Mesenchymal stem cell (in vitro differentiated cells and primary cell): Measurements from ENCODE around the gene GLRB.

Experiments
- DNase-seq: peaks from one replicate; pipeline ENCODE4 v3.0.0-alpha.2; 2013
- H2AFZ ChIP-seq: one replicate; pipeline ENCODE4 v1.6.1; 2013; ENCODE audit warnings: low read depth, mild to moderate bottlenecking, control low read depth, inconsistent platforms, low read length, moderate library complexity
- H2AK5ac ChIP-seq: 2 replicates; pipeline ENCODE4 v1.6.1; 2013; ENCODE audit warnings: low read length, moderate library complexity, mild to moderate bottlenecking, inconsistent platforms; ENCODE audit not compliant: severe bottlenecking
- H2BK120ac ChIP-seq: one replicate; pipeline ENCODE4 v1.6.1; 2013; ENCODE audit warnings: low read depth, mild to moderate bottlenecking, inconsistent platforms, low read length, moderate library complexity
- H2BK12ac ChIP-seq, 2 experiments: one replicate each; pipeline ENCODE4 v1.6.1; 2013; ENCODE audit warnings: inconsistent platforms in 2 of 2, low read length in 2 of 2, mild to moderate bottlenecking in 2 of 2, moderate library complexity in 2 of 2, control low read depth in 1 of 2
- H2BK15ac ChIP-seq: one replicate; pipeline ENCODE4 v1.6.1; 2013; ENCODE audit warnings: mild to moderate bottlenecking, low read depth, inconsistent platforms; ENCODE audit not compliant: poor library complexity, severe bottlenecking
- H2BK5ac ChIP-seq: 2 replicates; pipeline ENCODE4 v1.6.1; 2013; ENCODE audit warnings: low read depth, mild to moderate bottlenecking, low read length, control low read depth, inconsistent platforms; ENCODE audit not compliant: poor library complexity, severe bottlenecking
- H3K14ac ChIP-seq, 2 experiments: one replicate each; pipeline ENCODE4 v1.6.1; 2013; ENCODE audit warnings: inconsistent platforms in 2 of 2, low read length in 2 of 2, control low read depth in 1 of 2, mild to moderate bottlenecking in 1 of 2, moderate library complexity in 1 of 2
- H3K18ac ChIP-seq, 2 experiments: one replicate each; pipeline ENCODE4 v1.6.1; 2013; ENCODE audit warnings: inconsistent platforms in 2 of 2, low read length in 2 of 2, control low read depth in 1 of 2, low read depth in 1 of 2, mild to moderate bottlenecking in 1 of 2
- H3K23ac ChIP-seq, 2 experiments: one replicate each; pipeline ENCODE4 v1.6.1; 2013; ENCODE audit warnings: inconsistent platforms in 2 of 2, low read length in 2 of 2, mild to moderate bottlenecking in 2 of 2, moderate library complexity in 2 of 2, control low read depth in 1 of 2
- H3K27ac ChIP-seq: 2 replicates; pipeline ENCODE4 v1.5.1; 2013; ENCODE audit warnings: mild to moderate bottlenecking, moderate library complexity, low read length, control low read depth, inconsistent platforms; ENCODE audit not compliant: poor library complexity, severe bottlenecking
- H3K27me3 ChIP-seq, 2 experiments: 2 replicates each; pipeline versions ENCODE4 v1.6.1 to v1.7.0; 2013; ENCODE audit warnings: low read length in 2 of 2, mild to moderate bottlenecking in 2 of 2, moderate library complexity in 2 of 2, control low read depth in 1 of 2, inconsistent platforms in 1 of 2; ENCODE audit not compliant: control insufficient read depth in 1 of 2, insufficient read depth in 1 of 2
- H3K36me3 ChIP-seq, 2 experiments: 2 replicates each; pipeline versions ENCODE4 v1.6.1 to v1.7.0; 2013; ENCODE audit warnings: low read length in 2 of 2, control low read depth in 1 of 2, inconsistent platforms in 1 of 2, low read depth in 1 of 2, mild to moderate bottlenecking in 1 of 2; ENCODE audit not compliant: insufficient read depth in 2 of 2, control insufficient read depth in 1 of 2
- H3K4ac ChIP-seq, 2 experiments: one replicate each; pipeline ENCODE4 v1.6.1; 2013; ENCODE audit warnings: inconsistent platforms in 2 of 2, low read length in 2 of 2, mild to moderate bottlenecking in 2 of 2, moderate library complexity in 2 of 2, control low read depth in 1 of 2, low read depth in 1 of 2
- H3K4me1 ChIP-seq: 2 replicates; pipeline ENCODE4 v1.6.1; 2013; ENCODE audit warnings: low read depth, low read length, control low read depth; ENCODE audit not compliant: control insufficient read depth, insufficient read depth
- H3K4me2 ChIP-seq: 2 replicates; pipeline ENCODE4 v1.6.1; 2013; ENCODE audit warnings: low read length, mild to moderate bottlenecking, inconsistent platforms; ENCODE audit not compliant: poor library complexity, severe bottlenecking
- H3K4me3 ChIP-seq, 2 experiments: 2 replicates each; pipeline versions ENCODE4 v1.5.1 to v1.7.0; 2013; ENCODE audit warnings: low read length in 2 of 2, mild to moderate bottlenecking in 2 of 2, control low read depth in 1 of 2, low read depth in 1 of 2; ENCODE audit not compliant: insufficient read depth in 1 of 2
- H3K79me1 ChIP-seq: replicated peaks from 2 replicates; pipeline ENCODE4 v1.6.1; 2013; ENCODE audit warnings: mild to moderate bottlenecking, control low read depth, low read length, inconsistent platforms; ENCODE audit not compliant: poor library complexity, severe bottlenecking
- H3K9ac ChIP-seq: 2 replicates; pipeline ENCODE4 v1.7.0; 2013; ENCODE audit warnings: mild to moderate bottlenecking, low read length, moderate library complexity
- H3K9me3 ChIP-seq: 2 replicates; pipeline ENCODE4 v1.7.0; 2013; ENCODE audit warnings: mild to moderate bottlenecking, low read length; ENCODE audit not compliant: control insufficient read depth
- H4K8ac ChIP-seq: one replicate; pipeline ENCODE4 v1.6.1; 2013; ENCODE audit warnings: inconsistent platforms, mild to moderate bottlenecking, low read length, moderate library complexity
- H4K91ac ChIP-seq: one replicate; pipeline ENCODE4 v1.6.1; 2013; ENCODE audit warnings: mild to moderate bottlenecking, low read length, inconsistent platforms
- WGBS: methylation state at CpG from one replicate; pipeline ENCODE4 v1.1.7; 2013; ENCODE audit warnings: mixed read lengths; 5-methylcytosine and 5-hydroxymethylcytosine counted together

GLRB gene

GRCh38 chr4:157045507-157046127 is 30.3 kb upstream of the GLRB start:
- H4K8ac ChIP-seq: no peak overlapping the region
- DNase-seq: peak; percentile 81
- no CpG with 5 or more reads among the region's 2 CpGs for WGBS
- H3K36me3 ChIP-seq: no peaks in the 10 kb centered on the region
- H2BK120ac ChIP-seq: no peak overlapping the region
- H3K27me3 ChIP-seq: no peaks in the 10 kb centered on the region
- H2BK15ac ChIP-seq: no peak overlapping the region
- H3K27ac ChIP-seq: no peak overlapping the region
- no peak overlapping the region for H3K14ac ChIP-seq
- no peak overlapping the region for H3K4ac ChIP-seq
- H3K23ac ChIP-seq: no peak overlapping the region
- H2BK12ac ChIP-seq: no peak overlapping the region
- H3K4me1 ChIP-seq: no peaks in the 10 kb centered on the region
- H3K18ac ChIP-seq: no peak overlapping the region
- no peak overlapping the region for H2BK5ac ChIP-seq
- H3K4me2 ChIP-seq: no peak overlapping the region
- H2AK5ac ChIP-seq: no peak overlapping the region
- no peak overlapping the region for H2AFZ ChIP-seq
- H3K9ac ChIP-seq: peak overlapping the region; percentile 4
- H3K4me3 ChIP-seq: no peak overlapping the region
- no peaks in the 10 kb centered on the region for H3K9me3 ChIP-seq
- no peak overlapping the region for H4K91ac ChIP-seq
- no peaks in the 10 kb centered on the region for H3K79me1 ChIP-seq

- Histone ChIP-seq H3K4me1 (peaks cover 3% of the 10 kb centered on the region), H3K4me3 (no peak overlapping the region), H3K4ac (no peak overlapping the region), H3K18ac (no peak overlapping the region), H2BK15ac (no peak overlapping the region), H2BK120ac (no peak overlapping the region), H3K23ac (no peak overlapping the region), H2AFZ (no peak overlapping the region), H4K8ac (no peak overlapping the region), H3K9me3 (no peaks in the 10 kb centered on the region), H2AK5ac (no peak overlapping the region), H4K91ac (no peak overlapping the region), H3K27me3 (no peaks in the 10 kb centered on the region), H3K14ac (no peak overlapping the region), H3K9ac (peak overlapping the region; percentile 40), H2BK12ac (peak overlapping the region in 1 of 2 experiments; percentile 78), H3K4me2 (no peak overlapping the region), H3K27ac (no peak overlapping the region), H3K79me1 (no peaks in the 10 kb centered on the region), H2BK5ac (no peak overlapping the region), H3K36me3 (no peaks in the 10 kb centered on the region)
- peak; percentile 61 for DNase-seq
- 78% methylated on average over 2 of the region's 2 CpGs for WGBS
Observed at GRCh38 chr4:157048248-157048647, 27.7 kb upstream of the GLRB start.

GRCh38 chr4:157050561-157050960 is 25.4 kb upstream of the GLRB start:
- Histone ChIP-seq H3K4me3 (no peak overlapping the region), H3K27me3 (no peaks in the 10 kb centered on the region), H2BK15ac (no peak overlapping the region), H3K4me2 (no peak overlapping the region), H3K4me1 (peaks cover 3% of the 10 kb centered on the region), H3K23ac (no peak overlapping the region), H2BK12ac (no peak overlapping the region), H3K9ac (no peak overlapping the region), H3K79me1 (no peaks in the 10 kb centered on the region), H4K91ac (no peak overlapping the region), H2BK120ac (no peak overlapping the region), H3K4ac (no peak overlapping the region), H3K18ac (no peak overlapping the region), H3K14ac (no peak overlapping the region), H3K9me3 (no peaks in the 10 kb centered on the region), H2AK5ac (no peak overlapping the region), H4K8ac (no peak overlapping the region), H3K36me3 (no peaks in the 10 kb centered on the region), H2BK5ac (no peak overlapping the region), H2AFZ (peak overlapping the region; percentile 4), H3K27ac (no peak overlapping the region)
- DNase-seq: no peak
- WGBS: 94% methylated on average over 4 of the region's 4 CpGs

DNA sequence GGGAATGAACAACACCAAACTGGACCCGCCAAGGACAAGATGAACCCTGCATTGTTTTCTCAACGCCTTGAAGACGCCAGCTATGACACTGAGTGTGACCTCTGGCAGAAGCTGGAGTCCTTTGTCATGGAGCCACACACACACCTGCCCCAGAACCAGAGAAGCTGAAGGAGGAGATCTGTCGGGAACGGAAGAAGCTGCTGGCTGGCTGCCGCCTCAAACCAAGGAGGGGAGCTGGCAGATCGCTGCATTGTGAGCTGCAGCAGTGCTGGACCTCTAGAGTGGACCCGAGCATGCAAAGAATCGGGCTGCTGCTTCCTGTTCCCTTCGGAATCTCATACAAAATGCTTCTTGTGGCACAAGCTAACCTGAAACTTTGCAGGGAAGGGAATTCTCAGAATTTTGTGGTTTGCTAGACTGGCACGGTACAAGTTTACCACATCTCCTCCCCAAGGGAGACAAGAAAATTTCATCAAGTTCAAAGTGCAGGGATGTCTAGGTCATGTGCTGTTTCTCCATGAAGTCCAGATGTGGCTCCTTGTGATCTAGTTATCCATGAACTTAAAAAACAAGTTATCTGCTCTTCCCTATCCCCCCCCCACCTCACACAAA is 23.4 kb upstream of the GLRB start:
- H3K9ac ChIP-seq: no peak overlapping the region
- no peak overlapping the region for H2BK5ac ChIP-seq
- no peak for DNase-seq
- no peaks in the 10 kb centered on the region for H3K27me3 ChIP-seq
- peak overlapping the region; percentile 34 for H2AK5ac ChIP-seq
- 86% methylated on average over 10 of the region's 11 CpGs for WGBS
- peaks cover 3% of the 10 kb centered on the region for H3K4me1 ChIP-seq
- H2AFZ ChIP-seq: peak overlapping the region; percentile 10
- no peak overlapping the region for H2BK120ac ChIP-seq
- no peak overlapping the region for H3K27ac ChIP-seq
- H3K79me1 ChIP-seq: no peaks in the 10 kb centered on the region
- peak overlapping the region in 1 of 2 experiments; percentile 19 for H2BK12ac ChIP-seq
- no peak overlapping the region for H3K4me2 ChIP-seq
- H4K8ac ChIP-seq: no peak overlapping the region
- H3K4me3 ChIP-seq: no peak overlapping the region
- H4K91ac ChIP-seq: no peak overlapping the region
- no peak overlapping the region for H3K18ac ChIP-seq
- H2BK15ac ChIP-seq: no peak overlapping the region
- no peaks in the 10 kb centered on the region for H3K9me3 ChIP-seq
- no peak overlapping the region for H3K14ac ChIP-seq
- H3K23ac ChIP-seq: peak overlapping the region in 1 of 2 experiments; percentile 72
- peak overlapping the region in 1 of 2 experiments; percentile 49 for H3K4ac ChIP-seq
- no peaks in the 10 kb centered on the region for H3K36me3 ChIP-seq
